ENCODE measurements around the gene JMJD4. TPM values are rescaled to one million over a fixed set of nuclear protein-coding genes. Genes with fewer than 3 reads are reported as not detected.
A peak's percentile ranks its signal among the peaks of the same experiment; 100 is the strongest.

Gene JMJD4
- total and polyA plus RNA-seq, 9 of the 15 experiments (the other 6 are each of a cell fraction or from before 2014, with no cell fraction given): 1.4 to 42.6 (median 29.2) TPM

GRCh38 chr1:227734856-227735538 is at the start of gene JMJD4, which contains the start of gene SNAP47 (continued):
- TF ChIP-seq ZSCAN32 (CRISPR knock-in tag; IDR thresholded peaks at IDR 0.05): no peak
- peak; percentile 96 for TF ChIP-seq ETV5 (CRISPR knock-in tag; IDR thresholded peaks at IDR 0.05; ENCODE audit: low read depth)
- peak; percentile 77 for TF ChIP-seq SMAD4 (CRISPR knock-in tag; conservative IDR thresholded peaks at IDR 0.05)
- TF ChIP-seq NR2F6 (CRISPR knock-in tag; IDR thresholded peaks at IDR 0.05): no peak
- no peak for TF ChIP-seq ZNF146 (CRISPR knock-in tag; IDR thresholded peaks at IDR 0.05; ENCODE audit: unreplicated experiment)
- peak; percentile 34 to 54; a peak in 3 of 4 replicates for TF ChIP-seq SRF (CRISPR knock-in tag; IDR thresholded peaks at IDR 0.05)
- TF ChIP-seq LEF1 (IDR thresholded peaks at IDR 0.05): no peak
- TF ChIP-seq SIN3A (IDR thresholded peaks at IDR 0.05; ENCODE audit: borderline replicate concordance in 2 of 2, control insufficient read depth in 1 of 2, low read depth in 2 of 2, low read length in 2 of 2): peak; percentile 83 to 88; a peak in 3 of 4 replicates
- TF ChIP-seq ZNF431 (CRISPR knock-in tag; IDR thresholded peaks at IDR 0.05): peak; percentile 39; the same call in 1 of the 2 replicates
- peak; percentile 76; the same call in 1 of the 2 replicates for TF ChIP-seq ZNF24 (IDR thresholded peaks at IDR 0.05)
- TF ChIP-seq, protein P1, sequence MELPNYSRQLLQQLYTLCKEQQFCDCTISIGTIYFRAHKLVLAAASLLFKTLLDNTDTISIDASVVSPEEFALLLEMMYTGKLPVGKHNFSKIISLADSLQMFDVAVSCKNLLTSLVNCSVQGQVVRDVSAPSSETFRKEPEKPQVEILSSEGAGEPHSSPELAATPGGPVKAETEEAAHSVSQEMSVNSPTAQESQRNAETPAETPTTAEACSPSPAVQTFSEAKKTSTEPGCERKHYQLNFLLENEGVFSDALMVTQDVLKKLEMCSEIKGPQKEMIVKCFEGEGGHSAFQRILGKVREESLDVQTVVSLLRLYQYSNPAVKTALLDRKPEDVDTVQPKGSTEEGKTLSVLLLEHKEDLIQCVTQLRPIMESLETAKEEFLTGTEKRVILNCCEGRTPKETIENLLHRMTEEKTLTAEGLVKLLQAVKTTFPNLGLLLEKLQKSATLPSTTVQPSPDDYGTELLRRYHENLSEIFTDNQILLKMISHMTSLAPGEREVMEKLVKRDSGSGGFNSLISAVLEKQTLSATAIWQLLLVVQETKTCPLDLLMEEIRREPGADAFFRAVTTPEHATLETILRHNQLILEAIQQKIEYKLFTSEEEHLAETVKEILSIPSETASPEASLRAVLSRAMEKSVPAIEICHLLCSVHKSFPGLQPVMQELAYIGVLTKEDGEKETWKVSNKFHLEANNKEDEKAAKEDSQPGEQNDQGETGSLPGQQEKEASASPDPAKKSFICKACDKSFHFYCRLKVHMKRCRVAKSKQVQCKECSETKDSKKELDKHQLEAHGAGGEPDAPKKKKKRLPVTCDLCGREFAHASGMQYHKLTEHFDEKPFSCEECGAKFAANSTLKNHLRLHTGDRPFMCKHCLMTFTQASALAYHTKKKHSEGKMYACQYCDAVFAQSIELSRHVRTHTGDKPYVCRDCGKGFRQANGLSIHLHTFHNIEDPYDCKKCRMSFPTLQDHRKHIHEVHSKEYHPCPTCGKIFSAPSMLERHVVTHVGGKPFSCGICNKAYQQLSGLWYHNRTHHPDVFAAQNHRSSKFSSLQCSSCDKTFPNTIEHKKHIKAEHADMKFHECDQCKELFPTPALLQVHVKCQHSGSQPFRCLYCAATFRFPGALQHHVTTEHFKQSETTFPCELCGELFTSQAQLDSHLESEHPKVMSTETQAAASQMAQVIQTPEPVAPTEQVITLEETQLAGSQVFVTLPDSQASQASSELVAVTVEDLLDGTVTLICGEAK (IDR thresholded peaks at IDR 0.05): peak; percentile 100
- TF ChIP-seq, protein P1 (CRISPR knock-in tag; IDR thresholded peaks at IDR 0.05): no peak
- peak; percentile 98 for TF ChIP-seq MEIS2 (IDR thresholded peaks at IDR 0.05; ENCODE audit: partially characterized antibody)
- peak; percentile 96 for TF ChIP-seq SP1 (CRISPR knock-in tag; IDR thresholded peaks at IDR 0.05)
- TF ChIP-seq SUPT5H (IDR thresholded peaks at IDR 0.05): peak; percentile 93
- TF ChIP-seq FOXA1 (IDR thresholded peaks at IDR 0.05; ENCODE audit: borderline replicate concordance): no peak
- peak; percentile 80 for TF ChIP-seq CREB1 (IDR thresholded peaks at IDR 0.05)
- peak; percentile 84 for TF ChIP-seq CREB1 (CRISPR knock-in tag; IDR thresholded peaks at IDR 0.05)
- no peak for TF ChIP-seq ZBTB34 (CRISPR knock-in tag; IDR thresholded peaks at IDR 0.05)
- TF ChIP-seq PHB (CRISPR knock-in tag; IDR thresholded peaks at IDR 0.05): 0 out of 2 replicates have a peak, but pooled peaks have one; percentile 19
- 0 out of 2 replicates have a peak, but pooled peaks have one; percentile 7 for TF ChIP-seq CBFA2T3 (IDR thresholded peaks at IDR 0.05)
